ENCODE data around the gene VCL. TPM values are rescaled to one million over a fixed set of nuclear protein-coding genes. Genes with fewer than 3 reads are reported as not detected.

VCL gene
- total RNA-seq, 1 experiment from 2014 or later, result 382 TPM

DNA sequence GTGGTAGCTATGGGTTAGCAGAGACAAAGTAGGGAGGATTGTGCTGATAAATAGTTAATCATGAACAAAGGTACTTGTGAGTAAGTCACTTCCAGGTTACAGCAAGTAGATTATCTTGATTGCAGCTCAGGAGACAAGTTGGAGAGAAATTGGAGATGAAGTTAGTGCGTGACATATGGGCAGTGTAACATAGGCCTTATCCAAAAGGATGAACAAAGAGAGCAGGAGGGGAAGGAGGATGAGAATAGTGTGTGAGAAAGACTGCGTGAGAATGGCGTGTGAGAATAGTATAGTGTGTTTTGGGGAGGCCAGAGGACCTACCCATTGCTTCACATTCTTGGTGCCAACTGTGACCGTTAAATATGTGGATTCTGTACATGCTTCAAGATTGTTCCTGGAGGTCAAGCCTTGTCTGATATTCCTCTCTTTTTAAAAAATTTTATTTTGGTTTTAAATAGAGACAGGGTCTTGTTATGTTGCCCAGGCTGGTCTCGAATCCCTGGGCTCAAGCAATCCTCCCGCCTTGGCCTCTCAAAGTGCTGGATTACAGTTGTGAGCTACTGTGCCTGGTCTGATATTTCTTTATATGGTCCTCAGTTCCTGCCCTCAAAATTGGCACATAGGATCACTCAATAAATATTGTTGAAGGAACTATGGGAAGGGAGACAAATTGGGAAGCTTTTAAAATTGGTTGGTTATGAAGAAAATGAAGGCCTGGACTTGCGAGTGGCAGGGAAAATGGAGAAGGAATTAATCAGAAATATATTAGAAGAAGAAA, 3.2 kb downstream of the VCL start:
- no peak for ATAC-seq
- Histone ChIP-seq H3K4me2 (ENCODE audit: low read length) (peak overlapping the region; percentile 79), H3K79me2 (ENCODE audit: low read length) (peaks cover 81% of the 10 kb centered on the region), H3F3A (ENCODE audit: low read length, unreplicated experiment) (peaks cover 13% of the 10 kb centered on the region), H3K4me1 (ENCODE audit: insufficient read depth, low read length) (peaks cover 46% of the 10 kb centered on the region), H4K20me1 (ENCODE audit: low read length) (peaks cover 67% of the 10 kb centered on the region), H3K9me2 (replicated peaks; ENCODE audit: low read length) (no peaks in the 10 kb centered on the region), H3K27me3 (ENCODE audit: low read length) (no peaks in the 10 kb centered on the region), H3K9me3 (ENCODE audit: low read length) (no peaks in the 10 kb centered on the region), H3K4me3 (ENCODE audit: low read length) (peak overlapping the region; percentile 73), H2AFZ (ENCODE audit: low read length) (no peak overlapping the region), H3K27ac (ENCODE audit: low read length) (no peak overlapping the region), H3K36me3 (ENCODE audit: low read depth, low read length) (peaks cover 39% of the 10 kb centered on the region), H3K9ac (ENCODE audit: low read length) (no peak overlapping the region)
- ChIA-PET POLR2A (ENCODE audit: unreplicated experiment) (interaction anchor here (0.5 to 3.6 kb wide), 8 partner anchors 10 to 124 kb away, joined by 3 to 23 read pairs (median 4); no protein-coding TSS in a partner anchor), CTCF (interaction anchor here (2.3 kb wide), 1 partner anchor 80 kb away, joined by 8 read pairs; no protein-coding TSS in a partner anchor)
- TF ChIP-seq, protein P1, sequence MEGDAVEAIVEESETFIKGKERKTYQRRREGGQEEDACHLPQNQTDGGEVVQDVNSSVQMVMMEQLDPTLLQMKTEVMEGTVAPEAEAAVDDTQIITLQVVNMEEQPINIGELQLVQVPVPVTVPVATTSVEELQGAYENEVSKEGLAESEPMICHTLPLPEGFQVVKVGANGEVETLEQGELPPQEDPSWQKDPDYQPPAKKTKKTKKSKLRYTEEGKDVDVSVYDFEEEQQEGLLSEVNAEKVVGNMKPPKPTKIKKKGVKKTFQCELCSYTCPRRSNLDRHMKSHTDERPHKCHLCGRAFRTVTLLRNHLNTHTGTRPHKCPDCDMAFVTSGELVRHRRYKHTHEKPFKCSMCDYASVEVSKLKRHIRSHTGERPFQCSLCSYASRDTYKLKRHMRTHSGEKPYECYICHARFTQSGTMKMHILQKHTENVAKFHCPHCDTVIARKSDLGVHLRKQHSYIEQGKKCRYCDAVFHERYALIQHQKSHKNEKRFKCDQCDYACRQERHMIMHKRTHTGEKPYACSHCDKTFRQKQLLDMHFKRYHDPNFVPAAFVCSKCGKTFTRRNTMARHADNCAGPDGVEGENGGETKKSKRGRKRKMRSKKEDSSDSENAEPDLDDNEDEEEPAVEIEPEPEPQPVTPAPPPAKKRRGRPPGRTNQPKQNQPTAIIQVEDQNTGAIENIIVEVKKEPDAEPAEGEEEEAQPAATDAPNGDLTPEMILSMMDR (conservative IDR thresholded peaks at IDR 0.05; ENCODE audit: low read depth, low read length), result no peak
- TF ChIP-seq EZH2 (IDR thresholded peaks at IDR 0.05; ENCODE audit: low read length, unreplicated experiment), result no peak
- no peak for DNase-seq
- BruUV-seq (replicated peaks), result no TSS peak
- intact Hi-C loops (cut with micrococcal nuclease), result no loop called here

DNA sequence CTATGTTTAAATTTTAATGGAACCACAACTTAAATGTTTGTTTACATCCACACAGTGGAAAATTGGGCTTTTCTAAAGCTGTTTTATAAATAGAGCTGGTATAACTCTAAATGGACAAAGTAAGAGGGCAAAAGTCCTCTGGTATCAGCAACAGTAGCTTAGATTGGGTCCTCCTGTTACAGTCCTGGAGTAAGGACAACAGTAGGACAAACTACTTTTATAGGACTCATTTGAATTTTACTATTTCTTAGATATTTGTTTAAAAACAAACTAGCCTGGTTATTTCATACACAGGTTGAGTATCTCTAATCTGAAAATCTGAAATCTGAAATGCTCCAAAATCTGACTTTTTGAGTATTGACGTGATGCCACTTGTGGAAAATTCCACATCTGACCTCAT, 8.4 kb downstream of the VCL start:
- ChIA-PET POLR2A (ENCODE audit: unreplicated experiment) (interaction anchor here (0.6 to 0.9 kb wide), 5 partner anchors 9 to 277 kb away, joined by 3 to 24 read pairs (median 3); no protein-coding TSS in a partner anchor), CTCF (interaction anchor here (1.0 kb wide), 1 partner anchor 28 kb away, joined by 3 read pairs; no protein-coding TSS in a partner anchor)
- BruUV-seq (replicated peaks), result no TSS peak
- DNase-seq (no peak), ATAC-seq (no peak)
- intact Hi-C loops (cut with micrococcal nuclease), result no loop called here
- Histone ChIP-seq H3K27ac (ENCODE audit: low read length) (no peak overlapping the region), H4K20me1 (ENCODE audit: low read length) (peaks cover 70% of the 10 kb centered on the region), H2AFZ (ENCODE audit: low read length) (no peak overlapping the region), H3K4me1 (ENCODE audit: insufficient read depth, low read length) (peaks cover 60% of the 10 kb centered on the region), H3K4me2 (ENCODE audit: low read length) (no peak overlapping the region), H3K9ac (ENCODE audit: low read length) (no peak overlapping the region), H3K79me2 (ENCODE audit: low read length) (peaks cover 99% of the 10 kb centered on the region), H3K27me3 (ENCODE audit: low read length) (no peaks in the 10 kb centered on the region), H3K36me3 (ENCODE audit: low read depth, low read length) (peaks cover 42% of the 10 kb centered on the region), H3F3A (ENCODE audit: low read length, unreplicated experiment) (peaks cover 12% of the 10 kb centered on the region), H3K4me3 (ENCODE audit: low read length) (no peak overlapping the region), H3K9me2 (replicated peaks; ENCODE audit: low read length) (no peaks in the 10 kb centered on the region), H3K9me3 (ENCODE audit: low read length) (no peaks in the 10 kb centered on the region)
- TF ChIP-seq EZH2phosphoT487 (IDR thresholded peaks at IDR 0.05; ENCODE audit: borderline replicate concordance, low read length), result no peak
- TF ChIP-seq EZH2 (IDR thresholded peaks at IDR 0.05; ENCODE audit: low read length, unreplicated experiment), result no peak
- TF ChIP-seq, protein P1 (conservative IDR thresholded peaks at IDR 0.05; ENCODE audit: low read depth, low read length), result no peak
